Body of pancreas (tissue), 4 donors: ENCODE measurements around the gene BUB3.

Experiments used
- POLR2A ChIP-seq, 3 donors: fragments of 450-650 bp; IDR thresholded peaks; one replicate each; pipeline ENCODE4 v1.6.1; 2016; ENCODE audit warnings: antibody characterized with exemption in 3 of 3, mild to moderate bottlenecking in 2 of 3
- TF ChIP-seq, protein P1 (sequence below), 7 experiments: fragments of 450-650 bp in 4 of 7; fragments of 200-600 bp in 3 of 7; sonication (generic) in 3 of 7; IDR thresholded peaks; one replicate each; pipeline ENCODE4 v1.5.1; 2016 to 2019; ENCODE audit warnings: antibody characterized with exemption in 7 of 7

DNA sequence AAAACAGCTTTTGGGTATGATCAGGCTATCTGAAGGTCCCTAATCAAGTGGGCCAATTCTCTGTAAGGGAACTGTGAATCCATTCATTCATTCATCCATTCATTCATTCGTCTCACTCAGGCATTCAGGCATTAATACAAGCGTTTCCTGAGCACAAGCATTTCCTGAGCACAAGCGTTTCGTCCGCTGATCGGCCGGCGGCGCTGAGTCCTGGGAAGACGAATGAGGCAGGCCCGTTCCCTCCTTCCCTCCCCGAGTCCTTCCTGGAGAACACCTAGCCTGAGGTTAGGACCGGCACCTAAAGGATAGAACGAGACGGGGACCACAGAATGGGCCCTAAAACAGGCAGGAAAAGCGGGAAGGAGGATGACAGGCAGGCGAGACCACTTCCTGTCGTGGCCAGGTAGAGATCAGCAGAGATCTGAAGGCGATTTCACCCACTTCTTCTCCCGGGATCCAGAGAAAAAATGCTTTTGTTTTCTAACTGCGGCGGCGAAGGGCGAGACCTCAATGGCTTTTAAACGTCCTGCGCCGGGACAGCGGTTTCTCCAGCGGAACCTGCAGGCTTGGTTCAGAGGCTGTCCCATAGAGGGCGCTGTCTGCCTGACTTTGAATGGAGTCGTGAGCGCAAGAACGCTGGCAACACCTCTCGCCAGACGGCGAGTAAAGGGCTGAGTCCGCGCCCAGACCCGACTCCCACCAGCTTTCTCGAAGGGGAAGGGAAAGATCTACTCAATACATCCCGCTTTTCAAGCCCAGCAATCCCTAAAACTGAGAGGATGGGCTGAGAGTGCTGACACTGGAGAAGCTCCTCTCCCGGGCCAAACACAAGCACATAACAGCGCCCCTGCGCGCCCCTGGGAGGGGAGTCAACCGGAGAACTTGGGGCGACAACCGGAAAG lies 21.4 kb upstream of the BUB3 start:
- TF ChIP-seq, protein P1, sequence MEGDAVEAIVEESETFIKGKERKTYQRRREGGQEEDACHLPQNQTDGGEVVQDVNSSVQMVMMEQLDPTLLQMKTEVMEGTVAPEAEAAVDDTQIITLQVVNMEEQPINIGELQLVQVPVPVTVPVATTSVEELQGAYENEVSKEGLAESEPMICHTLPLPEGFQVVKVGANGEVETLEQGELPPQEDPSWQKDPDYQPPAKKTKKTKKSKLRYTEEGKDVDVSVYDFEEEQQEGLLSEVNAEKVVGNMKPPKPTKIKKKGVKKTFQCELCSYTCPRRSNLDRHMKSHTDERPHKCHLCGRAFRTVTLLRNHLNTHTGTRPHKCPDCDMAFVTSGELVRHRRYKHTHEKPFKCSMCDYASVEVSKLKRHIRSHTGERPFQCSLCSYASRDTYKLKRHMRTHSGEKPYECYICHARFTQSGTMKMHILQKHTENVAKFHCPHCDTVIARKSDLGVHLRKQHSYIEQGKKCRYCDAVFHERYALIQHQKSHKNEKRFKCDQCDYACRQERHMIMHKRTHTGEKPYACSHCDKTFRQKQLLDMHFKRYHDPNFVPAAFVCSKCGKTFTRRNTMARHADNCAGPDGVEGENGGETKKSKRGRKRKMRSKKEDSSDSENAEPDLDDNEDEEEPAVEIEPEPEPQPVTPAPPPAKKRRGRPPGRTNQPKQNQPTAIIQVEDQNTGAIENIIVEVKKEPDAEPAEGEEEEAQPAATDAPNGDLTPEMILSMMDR (IDR thresholded peaks at IDR 0.05) = peak; percentile 83 to 95 (median 89)
- no peak for TF ChIP-seq POLR2A (IDR thresholded peaks at IDR 0.05)
